GM08714 (cell line): ENCODE results near the gene GATAD2B.

Experiments used
- H3K4me3 ChIP-seq: fragments of 200-500 bp; sonication (Bioruptor generic); 2 replicates; pipeline ENCODE4 v1.5.1; 2014; ENCODE audit warnings: mild to moderate bottlenecking, low read length, inconsistent platforms
- ZNF274 ChIP-seq: IDR thresholded peaks from 2 replicates; pipeline ENCODE4 v1.6.1; 2012; ENCODE audit warnings: mild to moderate bottlenecking, low read depth, low read length

GATAD2B gene

DNA sequence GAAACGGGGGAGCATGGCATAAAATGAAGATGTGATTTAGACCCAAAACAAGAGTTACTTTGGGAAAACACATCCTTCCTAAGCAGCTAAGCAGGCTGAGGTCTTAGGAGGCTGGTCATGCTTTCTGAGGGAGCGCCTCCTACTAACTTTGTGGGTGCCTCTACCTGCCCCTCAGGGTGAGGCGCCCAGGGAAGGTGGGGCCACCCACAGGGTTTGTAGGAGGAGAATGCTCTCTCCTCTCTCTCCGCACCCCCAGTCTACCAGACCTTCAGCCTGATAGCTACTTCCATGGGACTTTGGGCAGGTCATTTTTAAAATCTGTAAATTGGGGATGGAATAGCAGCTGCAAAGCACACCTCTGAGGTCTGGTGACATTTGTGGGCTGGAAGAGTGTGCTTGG is 123.8 kb downstream of the GATAD2B start:
- TF ChIP-seq ZNF274, result no peak
- no peak overlapping the region for H3K4me3 ChIP-seq

DNA sequence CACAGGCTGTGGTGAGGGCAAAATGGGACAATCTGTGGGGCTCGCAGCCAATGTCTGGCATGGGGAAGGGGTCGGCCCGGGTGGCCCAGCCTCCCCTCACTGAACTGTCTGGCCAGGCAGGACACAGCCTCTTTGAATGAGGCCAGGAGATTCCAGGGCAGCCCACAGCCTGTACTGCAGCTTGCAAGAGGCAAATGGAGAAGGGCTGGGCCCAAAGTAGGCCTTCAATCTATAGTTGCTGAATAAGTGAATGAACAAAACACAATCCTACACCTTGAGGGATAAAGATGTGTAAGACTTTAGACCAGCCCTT is 124.3 kb downstream of the GATAD2B start:
- H3K4me3 ChIP-seq, result no peak overlapping the region
- TF ChIP-seq ZNF274, result no peak

GRCh38 chr1:153796786-153797659 is 125.7 kb downstream of the GATAD2B start:
- no peak overlapping the region for H3K4me3 ChIP-seq
- no peak for TF ChIP-seq ZNF274

DNA sequence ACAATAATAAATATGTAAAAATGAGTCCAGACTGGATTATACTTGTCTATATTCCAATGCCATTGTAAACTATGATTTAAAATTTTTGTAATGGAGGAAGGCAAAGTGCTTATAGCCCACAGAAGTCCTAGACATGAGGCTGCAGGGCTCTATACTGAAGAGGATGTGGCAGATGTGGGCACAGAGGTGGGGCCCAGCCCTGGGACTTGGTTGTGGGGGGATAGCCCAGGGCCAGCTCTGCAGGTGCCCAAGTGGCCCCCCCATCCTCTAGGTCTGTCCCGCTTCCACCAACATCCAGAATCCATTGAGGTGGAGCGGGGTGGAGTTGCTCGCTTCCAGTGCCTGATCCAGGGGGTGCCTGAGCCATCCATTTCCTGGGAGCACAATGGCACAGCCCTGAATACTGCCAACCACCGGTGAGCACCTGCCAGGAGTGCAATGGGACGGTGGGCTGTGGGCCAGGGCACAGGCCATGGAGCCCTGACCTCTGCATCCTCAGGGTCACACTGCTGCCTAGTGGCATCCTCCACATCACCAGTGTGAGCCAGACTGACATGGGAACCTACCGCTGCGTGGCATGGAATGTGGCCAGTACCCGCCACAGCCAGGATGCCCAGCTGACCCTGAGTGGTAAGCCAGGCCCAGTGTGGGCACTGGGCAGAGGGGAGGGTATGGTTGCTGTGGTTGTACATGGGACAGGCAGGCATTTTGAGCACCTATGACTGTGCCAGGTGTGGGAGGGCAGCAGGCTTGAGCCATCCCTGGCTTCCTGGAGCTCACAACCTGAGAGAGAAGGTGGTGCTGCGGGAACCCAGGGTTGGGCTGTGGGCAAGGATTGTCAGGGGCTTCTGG is 126.6 kb downstream of the GATAD2B start:
- TF ChIP-seq ZNF274, result no peak
- H3K4me3 ChIP-seq, result no peak overlapping the region

DNA sequence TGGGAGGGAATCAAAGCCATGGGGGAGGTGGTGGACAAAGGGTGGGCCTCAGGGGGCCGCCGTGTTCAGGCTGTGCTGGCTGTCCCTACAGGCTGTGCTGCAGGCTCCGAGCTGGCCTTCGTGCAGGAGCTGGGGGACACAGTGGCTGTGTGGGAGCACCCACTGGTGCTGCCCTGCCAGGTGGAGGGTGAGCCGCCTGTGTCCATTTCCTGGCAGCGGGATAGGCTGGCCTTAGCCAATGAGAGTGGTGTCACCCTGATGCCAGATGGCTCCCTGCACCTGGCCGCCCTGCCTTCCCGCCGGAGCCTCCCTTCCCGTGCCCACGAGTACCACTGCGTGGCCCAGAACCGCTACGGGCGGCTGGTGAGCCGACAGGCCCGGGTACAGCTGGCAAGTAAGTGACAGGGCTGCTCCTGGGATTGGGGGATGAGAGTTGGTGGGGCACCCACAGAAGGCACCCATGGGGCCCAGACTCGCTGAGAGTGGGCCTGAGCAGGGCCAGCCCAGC is 127.4 kb downstream of the GATAD2B start:
- no peak for TF ChIP-seq ZNF274
- no peak overlapping the region for H3K4me3 ChIP-seq

GRCh38 chr1:153794624-153795329 is 128.0 kb downstream of the GATAD2B start:
- no peak for TF ChIP-seq ZNF274
- H3K4me3 ChIP-seq, result no peak overlapping the region

GRCh38 chr1:153793973-153794615 is 128.7 kb downstream of the GATAD2B start:
- TF ChIP-seq ZNF274, result no peak
- H3K4me3 ChIP-seq, result no peak overlapping the region

DNA sequence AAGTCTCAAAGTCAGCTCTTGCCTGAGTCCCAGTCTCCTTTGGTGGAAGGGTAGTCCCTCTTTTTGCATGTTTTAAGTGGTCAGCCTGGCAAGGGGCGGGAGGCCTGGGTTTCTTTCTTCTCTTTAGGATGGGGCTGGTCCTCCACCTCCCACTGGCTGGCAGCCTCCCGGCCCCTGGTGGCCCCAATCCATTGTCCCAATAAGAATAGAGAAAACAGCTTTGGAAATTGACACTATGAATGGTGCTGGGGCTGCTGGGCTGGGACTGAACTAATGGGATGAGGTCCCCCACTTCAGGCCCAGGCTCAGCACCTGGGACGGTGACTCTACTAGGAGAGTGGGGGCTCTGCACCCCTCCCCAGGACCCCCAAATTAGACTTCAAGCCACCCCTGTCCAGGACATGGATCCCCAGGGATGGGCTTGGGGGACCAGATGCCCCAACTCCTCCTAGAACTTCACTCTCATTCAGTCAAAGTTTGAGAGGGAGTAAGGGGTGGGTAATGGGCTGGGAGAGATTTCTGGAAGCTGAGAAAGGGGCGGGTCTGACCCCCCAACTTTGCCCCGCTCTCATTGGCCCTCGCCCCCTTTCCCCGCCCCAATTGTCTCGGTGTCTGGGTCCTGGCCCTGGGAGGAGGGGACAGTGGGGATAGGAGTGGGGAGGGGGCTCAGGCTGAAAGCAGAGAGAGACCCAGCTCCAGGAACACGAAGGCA is 129.4 kb downstream of the GATAD2B start:
- TF ChIP-seq ZNF274, result no peak
- H3K4me3 ChIP-seq, result no peak overlapping the region

- no peak overlapping the region for H3K4me3 ChIP-seq
- no peak for TF ChIP-seq ZNF274
Measured at GRCh38 chr1:153792631-153793041, 130.1 kb downstream of the GATAD2B start.

- no peak for TF ChIP-seq ZNF274
- H3K4me3 ChIP-seq, result peak overlapping the region; percentile 24; the same call in 1 of the 2 replicates
Measured at GRCh38 chr1:153791648-153792253, 131.0 kb downstream of the GATAD2B start.

GRCh38 chr1:153790966-153791647 is 131.7 kb downstream of the GATAD2B start:
- TF ChIP-seq ZNF274, result no peak
- peak overlapping the region; percentile 24; the same call in 1 of the 2 replicates for H3K4me3 ChIP-seq

DNA sequence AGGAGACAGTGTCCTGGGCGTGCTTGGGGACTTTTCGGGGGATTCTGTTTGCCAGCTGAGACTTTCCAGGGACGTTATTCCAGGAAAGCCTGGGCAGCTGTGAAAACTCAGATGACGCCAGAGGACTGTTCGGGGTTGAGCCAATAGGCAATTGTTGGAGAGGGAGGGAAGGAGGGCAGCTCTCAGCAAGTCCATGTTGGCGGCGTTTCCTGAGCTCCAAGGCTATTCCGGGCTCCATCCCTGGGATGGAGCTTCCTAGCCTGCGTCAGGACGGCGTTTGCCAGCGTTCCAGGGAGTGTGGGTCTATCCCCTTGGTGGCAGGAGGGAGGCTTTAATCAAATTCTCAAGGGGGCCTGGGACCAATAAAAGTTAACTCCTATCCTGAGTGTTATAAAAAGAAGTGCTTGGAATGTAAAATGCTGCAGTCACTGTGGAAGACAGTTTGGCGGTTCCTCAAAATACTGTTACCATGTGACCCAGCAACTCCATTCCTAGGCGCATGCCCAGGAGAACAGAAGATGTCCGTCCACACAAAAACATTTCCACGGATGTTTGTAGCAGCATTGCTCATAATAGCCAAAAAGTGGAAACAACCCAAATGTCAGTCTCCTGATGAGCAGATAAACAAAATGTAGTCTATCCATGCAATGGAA is 132.3 kb downstream of the GATAD2B start:
- H3K4me3 ChIP-seq, result peak overlapping the region; percentile 32; the same call in 1 of the 2 replicates
- no peak for TF ChIP-seq ZNF274
